Mesothelial cell of epicardium (in vitro differentiated cells): Measurements from ENCODE around the gene RAPGEF4. TPM values are rescaled to one million over a fixed set of nuclear protein-coding genes. Genes with fewer than 3 reads are reported as not detected.

ENCODE experiments used
- DNase-seq, 2 experiments: peaks; one replicate each; pipeline ENCODE4 v3.0.0; 2021; ENCODE audit warnings: low spot score in 2 of 2; ENCODE audit not compliant: unreplicated experiment in 2 of 2
- H3K27ac Mint-ChIP-seq: 2 replicates; pipeline ENCODE4 v1.8.0; 2021; ENCODE audit warnings: mixed read lengths
- H3K27me3 Mint-ChIP-seq: 2 replicates; pipeline ENCODE4 v1.8.0; 2021; ENCODE audit warnings: low read depth, mixed read lengths
- H3K36me3 Mint-ChIP-seq: 2 replicates; pipeline ENCODE4 v1.8.0; 2021; ENCODE audit warnings: mixed read lengths
- H3K4me1 Mint-ChIP-seq: 2 replicates; pipeline ENCODE4 v1.8.0; 2021; ENCODE audit warnings: mixed read lengths
- H3K4me3 Mint-ChIP-seq: 2 replicates; pipeline ENCODE4 v1.8.0; 2021; ENCODE audit warnings: mild to moderate bottlenecking, moderate library complexity, mixed read lengths
- H3K9me3 Mint-ChIP-seq: 2 replicates; pipeline ENCODE4 v1.8.0; 2021; ENCODE audit warnings: mixed read lengths
- total RNA-seq: library from RNA; stranded (reverse); gene quantifications from 3 replicates; pipeline ENCODE4 v1.2.1, GENCODE V29; 2021
- TF ChIP-seq, protein P1 (sequence below): fragments of 200-600 bp; sonication (generic); IDR thresholded peaks from one replicate; pipeline ENCODE4 v1.5.0; 2021; ENCODE audit warnings: antibody characterized with exemption; ENCODE audit not compliant: unreplicated experiment

Gene RAPGEF4
- total RNA-seq, 1 donor from 2014 or later: 24.7 TPM

DNA sequence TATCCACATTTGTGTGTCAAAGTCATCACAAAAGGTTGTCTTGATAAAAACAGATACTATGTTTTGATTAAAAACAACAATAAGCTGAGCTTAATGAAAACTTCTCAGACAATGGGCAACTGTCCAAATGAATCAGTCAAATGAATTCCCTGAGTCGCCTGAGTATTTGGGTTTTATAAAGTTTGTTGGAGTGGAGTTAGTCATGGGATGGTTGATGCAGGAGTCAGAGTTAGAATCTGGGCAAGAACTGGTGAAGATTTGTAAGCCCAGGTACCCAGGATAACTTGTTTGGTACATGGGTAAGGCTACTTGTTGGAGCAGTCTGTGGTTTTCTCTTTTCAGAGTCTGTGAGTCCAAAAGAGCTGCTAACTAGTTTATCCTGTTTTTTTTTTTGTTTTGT is 34.4 kb upstream of the RAPGEF4 start:
- TF ChIP-seq, protein P1, sequence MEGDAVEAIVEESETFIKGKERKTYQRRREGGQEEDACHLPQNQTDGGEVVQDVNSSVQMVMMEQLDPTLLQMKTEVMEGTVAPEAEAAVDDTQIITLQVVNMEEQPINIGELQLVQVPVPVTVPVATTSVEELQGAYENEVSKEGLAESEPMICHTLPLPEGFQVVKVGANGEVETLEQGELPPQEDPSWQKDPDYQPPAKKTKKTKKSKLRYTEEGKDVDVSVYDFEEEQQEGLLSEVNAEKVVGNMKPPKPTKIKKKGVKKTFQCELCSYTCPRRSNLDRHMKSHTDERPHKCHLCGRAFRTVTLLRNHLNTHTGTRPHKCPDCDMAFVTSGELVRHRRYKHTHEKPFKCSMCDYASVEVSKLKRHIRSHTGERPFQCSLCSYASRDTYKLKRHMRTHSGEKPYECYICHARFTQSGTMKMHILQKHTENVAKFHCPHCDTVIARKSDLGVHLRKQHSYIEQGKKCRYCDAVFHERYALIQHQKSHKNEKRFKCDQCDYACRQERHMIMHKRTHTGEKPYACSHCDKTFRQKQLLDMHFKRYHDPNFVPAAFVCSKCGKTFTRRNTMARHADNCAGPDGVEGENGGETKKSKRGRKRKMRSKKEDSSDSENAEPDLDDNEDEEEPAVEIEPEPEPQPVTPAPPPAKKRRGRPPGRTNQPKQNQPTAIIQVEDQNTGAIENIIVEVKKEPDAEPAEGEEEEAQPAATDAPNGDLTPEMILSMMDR: no peak
- Mint-ChIP-seq H3K27ac (no peak overlapping the region), H3K4me1 (no peaks in the 10 kb centered on the region), H3K4me3 (no peak overlapping the region), H3K27me3 (no peaks in the 10 kb centered on the region), H3K36me3 (peaks cover 3% of the 10 kb centered on the region), H3K9me3 (peaks cover 1% of the 10 kb centered on the region)
- no peak for DNase-seq

DNA sequence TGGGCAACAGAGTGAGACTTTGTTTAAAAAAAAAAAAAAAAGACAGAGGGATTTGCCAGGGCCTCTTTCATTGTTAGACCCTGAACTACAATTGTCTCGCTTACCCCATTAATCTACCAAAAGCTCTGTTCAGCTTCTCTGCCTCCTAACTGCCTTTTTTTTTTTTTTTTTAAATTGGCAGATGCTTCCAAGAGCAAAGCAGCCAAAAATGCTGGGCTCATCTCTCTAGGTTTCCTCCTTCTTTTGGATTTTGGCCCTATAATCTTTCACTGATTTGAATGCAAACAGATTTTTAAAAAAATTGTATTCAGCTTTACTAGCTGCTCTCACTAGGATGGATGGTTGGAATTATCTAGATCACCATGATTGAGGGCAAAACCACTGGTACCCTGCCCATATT is 33.2 kb upstream of the RAPGEF4 start:
- peaks cover 3% of the 10 kb centered on the region for H3K36me3 Mint-ChIP-seq
- H3K27ac Mint-ChIP-seq: no peak overlapping the region
- H3K4me3 Mint-ChIP-seq: no peak overlapping the region
- H3K9me3 Mint-ChIP-seq: no peaks in the 10 kb centered on the region
- no peaks in the 10 kb centered on the region for H3K4me1 Mint-ChIP-seq
- peaks cover under 1% of the 10 kb centered on the region for H3K27me3 Mint-ChIP-seq
- no peak for DNase-seq
- TF ChIP-seq, protein P1: no peak

DNA sequence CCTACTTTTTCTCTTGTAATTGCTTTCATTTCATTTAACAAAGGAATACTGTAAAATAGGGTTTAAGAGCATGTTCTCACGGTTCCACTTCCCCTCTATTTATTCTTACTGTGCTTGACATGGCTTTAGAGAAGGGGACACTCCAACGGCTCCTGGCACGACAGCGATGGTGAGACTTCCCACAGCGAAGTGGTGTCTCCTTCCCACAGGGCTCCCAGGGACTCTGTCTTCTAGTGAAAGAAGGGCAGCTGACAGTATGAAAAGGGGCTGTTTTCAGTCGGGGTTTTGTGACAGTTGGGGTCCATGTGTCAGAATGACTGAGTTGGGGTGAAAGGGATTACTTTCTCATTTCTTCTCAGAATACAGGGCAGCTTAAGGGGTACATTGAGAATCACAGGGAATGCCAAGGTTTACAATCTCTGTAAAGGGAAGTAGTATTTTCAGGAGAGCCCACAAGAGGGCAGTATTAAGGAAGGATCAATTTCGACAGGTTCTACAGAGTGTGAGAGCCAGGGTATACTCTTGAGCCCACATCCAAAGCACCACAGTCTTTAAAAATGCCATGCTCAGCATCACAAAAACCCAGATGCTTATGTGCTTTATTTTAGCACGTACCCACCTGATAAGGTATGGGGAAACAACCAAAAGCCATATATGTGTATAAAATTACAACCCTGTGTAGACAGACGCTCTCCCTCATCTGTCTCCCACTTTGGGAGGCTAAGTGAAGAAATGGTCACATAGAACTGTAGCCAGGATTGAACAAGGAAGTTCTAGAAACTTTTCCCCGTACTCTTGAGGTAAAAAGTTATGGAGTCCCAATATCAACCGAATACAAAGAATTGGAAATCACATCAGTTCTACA is 31.3 kb upstream of the RAPGEF4 start:
- Mint-ChIP-seq H3K9me3 (no peaks in the 10 kb centered on the region), H3K27ac (no peak overlapping the region), H3K27me3 (peaks cover 5% of the 10 kb centered on the region), H3K4me1 (no peaks in the 10 kb centered on the region), H3K4me3 (no peak overlapping the region), H3K36me3 (peaks cover 3% of the 10 kb centered on the region)
- TF ChIP-seq, protein P1: peak; percentile 20
- no peak for DNase-seq

DNA sequence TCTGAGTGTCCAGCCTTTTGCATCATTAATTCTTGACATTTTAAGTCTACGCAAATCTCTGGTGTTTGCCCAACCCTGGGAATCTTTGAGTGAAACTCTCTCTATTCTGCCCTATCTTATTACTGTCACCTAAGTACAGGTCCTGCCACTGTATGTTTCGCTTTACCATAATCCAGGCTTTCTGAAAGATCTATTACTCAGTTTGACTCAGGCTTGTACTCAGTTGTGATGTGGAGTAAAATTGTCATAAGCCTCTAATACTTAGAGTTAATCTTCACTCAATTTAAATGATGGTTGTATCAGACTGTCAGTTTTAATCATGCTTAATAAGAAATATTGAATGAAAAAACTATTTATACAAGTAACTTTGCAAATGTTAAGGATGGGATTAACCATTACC is 30.3 kb upstream of the RAPGEF4 start:
- Mint-ChIP-seq H3K36me3 (peaks cover 3% of the 10 kb centered on the region), H3K4me1 (no peaks in the 10 kb centered on the region), H3K27ac (no peak overlapping the region), H3K4me3 (no peak overlapping the region), H3K27me3 (peaks cover 5% of the 10 kb centered on the region), H3K9me3 (no peaks in the 10 kb centered on the region)
- no peak for DNase-seq
- TF ChIP-seq, protein P1: no peak

DNA sequence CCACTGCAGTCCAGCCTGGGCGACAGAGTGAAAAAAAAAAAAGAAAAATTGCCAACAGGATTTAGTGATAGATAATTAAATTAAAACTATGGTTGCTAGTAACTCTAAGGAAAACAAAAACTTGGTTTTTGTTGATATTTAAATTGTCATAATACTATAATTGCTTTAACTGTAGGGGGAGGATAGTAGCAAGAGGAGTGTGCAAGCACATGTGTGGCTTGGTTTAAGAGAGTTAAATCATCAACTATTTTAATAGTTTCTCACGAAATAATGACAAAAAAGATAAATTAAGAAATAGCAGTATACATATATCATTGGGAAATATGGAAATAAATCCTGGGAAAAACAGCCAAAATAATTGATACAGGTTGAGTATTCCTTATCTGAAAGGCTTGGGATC is 27.4 kb upstream of the RAPGEF4 start:
- Mint-ChIP-seq H3K36me3 (no peaks in the 10 kb centered on the region), H3K9me3 (no peaks in the 10 kb centered on the region), H3K27me3 (peaks cover 5% of the 10 kb centered on the region), H3K4me3 (no peak overlapping the region), H3K27ac (no peak overlapping the region), H3K4me1 (no peaks in the 10 kb centered on the region)
- TF ChIP-seq, protein P1: no peak
- DNase-seq: no peak
